Measurements from ENCODE around the gene SLC2A13. TPM values are rescaled to one million over a fixed set of nuclear protein-coding genes. Genes with fewer than 3 reads are reported as not detected.
"Not testable (repeated sequence)": the region's sequence is repeated elsewhere in the genome, so short reads cannot be mapped to it uniquely, and the experiment has no call there.

Gene SLC2A13
- total RNA-seq, 2 donors from 2014 or later: 10.3 to 12.9 TPM

- Histone ChIP-seq H3K36me3 (ENCODE audit: control insufficient read depth, insufficient read depth, low read length) (no peaks in the 10 kb centered on the region), H3K9me3 (ENCODE audit: control insufficient read depth, low read length) (no peaks in the 10 kb centered on the region), H3K27me3 (ENCODE audit: control insufficient read depth, insufficient read depth, low read length, poor library complexity, severe bottlenecking) (no peaks in the 10 kb centered on the region), H3K4me3 (ENCODE audit: low read length) (no peak overlapping the region), H3K4me1 (ENCODE audit: control insufficient read depth, insufficient read depth, low read length) (no peaks in the 10 kb centered on the region), H3K9ac (ENCODE audit: extremely low read depth, low read length, poor library complexity, severe bottlenecking) (no peak overlapping the region), H3K27ac (ENCODE audit: low read depth, low read length) (no peak overlapping the region)
- H3K4me1 Mint-ChIP-seq: peaks cover 4% of the 10 kb centered on the region
- H3K27me3 Mint-ChIP-seq (ENCODE audit: insufficient read depth): no peaks in the 10 kb centered on the region
- no peak for DNase-seq
- no peaks in the 10 kb centered on the region for H3K36me3 Mint-ChIP-seq (ENCODE audit: low read depth)
- H3K27ac Mint-ChIP-seq: no peak overlapping the region
- no peaks in the 10 kb centered on the region for H3K9me3 Mint-ChIP-seq
- TF ChIP-seq CTCF (conservative IDR thresholded peaks at IDR 0.05): no peak
- no peak overlapping the region for H3K4me3 Mint-ChIP-seq
- WGBS, 2 experiments (ENCODE audit: insufficient coverage in 1 of 2, insufficient read length in 1 of 2): 82% methylated on average over 2 of the region's 3 CpGs; no CpG with 5 or more reads in 1 of the 2 experiments
Observed at GRCh38 chr12:39930101-39930500, 175.8 kb downstream of the SLC2A13 start.

- H3K4me1 Mint-ChIP-seq: peaks cover 4% of the 10 kb centered on the region
- Histone ChIP-seq H3K36me3 (ENCODE audit: control insufficient read depth, insufficient read depth, low read length) (no peaks in the 10 kb centered on the region), H3K27me3 (ENCODE audit: control insufficient read depth, insufficient read depth, low read length, poor library complexity, severe bottlenecking) (no peaks in the 10 kb centered on the region), H3K4me1 (ENCODE audit: control insufficient read depth, insufficient read depth, low read length) (no peaks in the 10 kb centered on the region), H3K27ac (ENCODE audit: low read depth, low read length) (no peak overlapping the region), H3K4me3 (ENCODE audit: low read length) (no peak overlapping the region), H3K9ac (ENCODE audit: extremely low read depth, low read length, poor library complexity, severe bottlenecking) (no peak overlapping the region), H3K9me3 (ENCODE audit: control insufficient read depth, low read length) (no peaks in the 10 kb centered on the region)
- H3K27ac Mint-ChIP-seq: no peak overlapping the region
- no peak for TF ChIP-seq CTCF (conservative IDR thresholded peaks at IDR 0.05)
- no peaks in the 10 kb centered on the region for H3K27me3 Mint-ChIP-seq (ENCODE audit: insufficient read depth)
- H3K9me3 Mint-ChIP-seq: no peaks in the 10 kb centered on the region
- no peak for DNase-seq
- 100% methylated on average over 1 of the region's 1 CpG for WGBS, 2 experiments (ENCODE audit: insufficient coverage in 1 of 2, insufficient read length in 1 of 2)
- H3K4me3 Mint-ChIP-seq: no peak overlapping the region
- H3K36me3 Mint-ChIP-seq (ENCODE audit: low read depth): no peaks in the 10 kb centered on the region
Observed at GRCh38 chr12:39928181-39928899, 177.5 kb downstream of the SLC2A13 start.

- H3K9me3 ChIP-seq (ENCODE audit: control insufficient read depth, low read length): no peaks in the 10 kb centered on the region
- no peak overlapping the region for H3K9ac ChIP-seq (ENCODE audit: extremely low read depth, low read length, poor library complexity, severe bottlenecking)
- no peaks in the 10 kb centered on the region for H3K27me3 ChIP-seq (ENCODE audit: control insufficient read depth, insufficient read depth, low read length, poor library complexity, severe bottlenecking)
- Mint-ChIP-seq H3K9me3 (no peaks in the 10 kb centered on the region), H3K4me1 (peaks cover 3% of the 10 kb centered on the region), H3K36me3 (ENCODE audit: low read depth) (no peaks in the 10 kb centered on the region), H3K4me3 (no peak overlapping the region), H3K27ac (no peak overlapping the region), H3K27me3 (ENCODE audit: insufficient read depth) (no peaks in the 10 kb centered on the region)
- no peak for TF ChIP-seq CTCF (conservative IDR thresholded peaks at IDR 0.05)
- DNase-seq: no peak
- H3K4me3 ChIP-seq (ENCODE audit: low read length): no peak overlapping the region
- H3K4me1 ChIP-seq (ENCODE audit: control insufficient read depth, insufficient read depth, low read length): peaks cover 3% of the 10 kb centered on the region
- no peak overlapping the region for H3K27ac ChIP-seq (ENCODE audit: low read depth, low read length)
- no peaks in the 10 kb centered on the region for H3K36me3 ChIP-seq (ENCODE audit: control insufficient read depth, insufficient read depth, low read length)
- WGBS, 2 experiments (ENCODE audit: insufficient coverage in 1 of 2, insufficient read length in 1 of 2): 25% methylated on average over 4 of the region's 5 CpGs; no CpG with 5 or more reads in 1 of the 2 experiments
Observed at GRCh38 chr12:39923364-39923763, 182.5 kb downstream of the SLC2A13 start.

GRCh38 chr12:39922598-39922997 is 183.3 kb downstream of the SLC2A13 start:
- not testable (repeated sequence) for DNase-seq; H3K4me1 ChIP-seq (ENCODE audit: control insufficient read depth, insufficient read depth, low read length); H3K36me3 Mint-ChIP-seq (ENCODE audit: low read depth); H3K27ac Mint-ChIP-seq; H3K27me3 ChIP-seq (ENCODE audit: control insufficient read depth, insufficient read depth, low read length, poor library complexity, severe bottlenecking); H3K9ac ChIP-seq (ENCODE audit: extremely low read depth, low read length, poor library complexity, severe bottlenecking); H3K36me3 ChIP-seq (ENCODE audit: control insufficient read depth, insufficient read depth, low read length); H3K4me3 ChIP-seq (ENCODE audit: low read length); H3K4me1 Mint-ChIP-seq; H3K4me3 Mint-ChIP-seq; H3K27me3 Mint-ChIP-seq (ENCODE audit: insufficient read depth); H3K27ac ChIP-seq (ENCODE audit: low read depth, low read length); H3K9me3 Mint-ChIP-seq; H3K9me3 ChIP-seq (ENCODE audit: control insufficient read depth, low read length)
